Measurements from ENCODE around the gene ST3GAL5.

DNA sequence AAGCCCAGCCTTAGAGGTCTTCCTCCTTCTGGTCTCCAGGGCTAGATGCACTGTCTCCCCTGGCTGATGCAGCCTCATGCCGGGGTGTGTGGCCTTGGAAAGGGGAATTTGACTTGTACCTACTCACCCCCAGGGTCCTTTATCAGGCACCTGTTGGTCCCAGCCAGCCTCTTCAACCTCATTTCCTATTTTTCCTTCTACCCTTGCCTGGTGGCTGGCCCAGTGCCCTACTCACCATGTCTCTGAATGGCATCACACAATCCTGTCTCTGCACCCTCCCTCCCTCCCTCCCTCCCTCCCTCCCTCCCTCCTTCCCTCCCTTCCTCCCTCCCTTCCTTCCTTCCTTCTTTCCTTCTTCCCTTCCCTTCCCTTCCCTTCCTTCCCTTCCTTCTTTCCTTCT lies 17.1 kb upstream of the ST3GAL5 start:
- no peak for TF ChIP-seq CTCF (IDR thresholded peaks at IDR 0.05)
- TF ChIP-seq EZH2 (IDR thresholded peaks at IDR 0.05; ENCODE audit: borderline replicate concordance, insufficient read depth, low read depth, low read length, poor library complexity, severe bottlenecking), result no peak

All from B cell (primary cell).